Mesothelial cell of epicardium (in vitro differentiated cells): ENCODE measurements around the gene SETBP1. TPM values are rescaled to one million over a fixed set of nuclear protein-coding genes. Genes with fewer than 3 reads are reported as not detected.

Experiments used
- DNase-seq, 2 experiments: peaks; one replicate each; pipeline ENCODE4 v3.0.0; 2021; ENCODE audit warnings: low spot score in 2 of 2; ENCODE audit not compliant: unreplicated experiment in 2 of 2
- H3K27ac Mint-ChIP-seq: 2 replicates; pipeline ENCODE4 v1.8.0; 2021; ENCODE audit warnings: mixed read lengths
- H3K27me3 Mint-ChIP-seq: 2 replicates; pipeline ENCODE4 v1.8.0; 2021; ENCODE audit warnings: low read depth, mixed read lengths
- H3K36me3 Mint-ChIP-seq: 2 replicates; pipeline ENCODE4 v1.8.0; 2021; ENCODE audit warnings: mixed read lengths
- H3K4me1 Mint-ChIP-seq: 2 replicates; pipeline ENCODE4 v1.8.0; 2021; ENCODE audit warnings: mixed read lengths
- H3K4me3 Mint-ChIP-seq: 2 replicates; pipeline ENCODE4 v1.8.0; 2021; ENCODE audit warnings: mild to moderate bottlenecking, moderate library complexity, mixed read lengths
- H3K9me3 Mint-ChIP-seq: 2 replicates; pipeline ENCODE4 v1.8.0; 2021; ENCODE audit warnings: mixed read lengths
- CTCF ChIP-seq: fragments of 200-600 bp; sonication (generic); IDR thresholded peaks from one replicate; pipeline ENCODE4 v1.5.0; 2021; ENCODE audit warnings: antibody characterized with exemption; ENCODE audit not compliant: unreplicated experiment
- total RNA-seq: library from RNA; stranded (reverse); gene quantifications from 3 replicates; pipeline ENCODE4 v1.2.1, GENCODE V29; 2021

SETBP1 gene
- total RNA-seq, 1 donor from 2014 or later: 47.7 TPM

- Mint-ChIP-seq H3K27me3 (peaks cover 60% of the 10 kb centered on the region), H3K9me3 (peaks cover 4% of the 10 kb centered on the region)
These were observed 165.8 kb downstream of the SETBP1 start for GRCh38 chr18:44846450-44846849.

GRCh38 chr18:44848644-44849335, 168.1 kb downstream of the SETBP1 start:
- peaks cover 9% of the 10 kb centered on the region for H3K36me3 Mint-ChIP-seq
- DNase-seq: no peak
- no peak overlapping the region for H3K4me3 Mint-ChIP-seq
- H3K27ac Mint-ChIP-seq: no peak overlapping the region
- H3K27me3 Mint-ChIP-seq: peaks cover 52% of the 10 kb centered on the region
- peaks cover 9% of the 10 kb centered on the region for H3K4me1 Mint-ChIP-seq
- H3K9me3 Mint-ChIP-seq: peaks cover 4% of the 10 kb centered on the region
- TF ChIP-seq CTCF: no peak

More at GRCh38 chr18:44846450-44846849, 165.8 kb downstream of the SETBP1 start:
- no peak for DNase-seq
- TF ChIP-seq CTCF: no peak
- no peak overlapping the region for H3K4me3 Mint-ChIP-seq
- peaks cover 8% of the 10 kb centered on the region for H3K36me3 Mint-ChIP-seq
- no peak overlapping the region for H3K27ac Mint-ChIP-seq
- H3K4me1 Mint-ChIP-seq: peaks cover 16% of the 10 kb centered on the region

DNA sequence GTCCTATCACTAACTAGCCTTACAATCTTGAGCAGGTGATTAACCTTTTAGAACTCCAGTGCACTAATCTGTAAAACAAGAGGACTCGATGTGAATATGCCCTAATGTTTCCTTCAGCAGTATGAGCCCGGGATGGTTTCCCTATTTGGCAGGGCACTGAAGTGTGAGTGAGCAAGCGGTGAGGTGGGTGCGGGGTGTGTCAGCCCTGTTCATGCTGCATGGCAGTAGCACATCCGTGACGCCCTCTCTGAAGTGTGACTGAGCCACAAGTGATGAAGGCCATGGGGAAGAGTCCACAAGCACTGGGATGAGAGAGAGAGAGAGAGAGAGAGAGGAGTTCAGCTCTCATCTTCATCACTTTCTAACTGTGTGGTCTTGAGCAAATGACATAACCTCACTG, 168.7 kb downstream of the SETBP1 start:
- Mint-ChIP-seq H3K36me3 (peaks cover 10% of the 10 kb centered on the region), H3K4me1 (peaks cover 9% of the 10 kb centered on the region), H3K4me3 (no peak overlapping the region), H3K9me3 (peaks cover 4% of the 10 kb centered on the region), H3K27me3 (peaks cover 50% of the 10 kb centered on the region), H3K27ac (no peak overlapping the region)
- TF ChIP-seq CTCF: no peak
- no peak for DNase-seq

DNA sequence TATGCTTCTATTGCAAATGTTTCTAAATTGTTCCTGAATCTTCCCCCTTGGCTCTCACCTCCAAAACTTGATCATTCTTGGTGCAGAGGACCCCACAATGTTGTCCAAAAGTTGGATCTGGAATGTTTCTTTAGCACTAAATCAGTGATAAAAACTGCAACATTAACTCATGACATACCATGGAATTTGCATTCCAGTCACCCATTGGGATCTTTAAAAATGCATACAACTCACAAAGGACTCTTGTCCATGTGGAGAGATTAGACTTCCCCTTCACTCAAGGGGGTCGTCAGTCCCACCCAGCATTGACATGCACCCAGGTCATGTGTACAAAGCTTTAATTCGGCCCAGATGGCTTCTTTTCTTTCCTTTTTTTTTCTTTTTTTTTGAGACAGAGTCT, 169.3 kb downstream of the SETBP1 start:
- DNase-seq: no peak
- Mint-ChIP-seq H3K36me3 (peaks cover 7% of the 10 kb centered on the region), H3K4me1 (peaks cover 9% of the 10 kb centered on the region), H3K4me3 (no peak overlapping the region), H3K9me3 (no peaks in the 10 kb centered on the region), H3K27me3 (peaks cover 44% of the 10 kb centered on the region), H3K27ac (no peak overlapping the region)
- TF ChIP-seq CTCF: no peak

GRCh38 chr18:44851856-44852621, 171.4 kb downstream of the SETBP1 start:
- H3K27me3 Mint-ChIP-seq: peaks cover 25% of the 10 kb centered on the region
- peaks cover 11% of the 10 kb centered on the region for H3K4me1 Mint-ChIP-seq
- no peak for TF ChIP-seq CTCF
- H3K36me3 Mint-ChIP-seq: peaks cover 12% of the 10 kb centered on the region
- no peak overlapping the region for H3K4me3 Mint-ChIP-seq
- H3K9me3 Mint-ChIP-seq: peaks cover 5% of the 10 kb centered on the region
- H3K27ac Mint-ChIP-seq: no peak overlapping the region
- no peak for DNase-seq
